OCI-LY1 (cell line): ENCODE measurements around the gene RANGAP1.

ENCODE experiments used
- CTCF ChIP-seq: fragments of 200-600 bp; sonication (generic), shearing (Covaris generic); IDR thresholded peaks from 2 replicates; pipeline ENCODE4 v1.5.1; 2017; ENCODE audit warnings: mild to moderate bottlenecking, antibody characterized with exemption, low read length, moderate library complexity, mixed read lengths
- EZH2 ChIP-seq: fragments of 200-600 bp; sonication (generic), shearing (Covaris generic); IDR thresholded peaks from 2 replicates; pipeline ENCODE4 v1.8.0; 2017; ENCODE audit warnings: borderline replicate concordance, mixed run types, mild to moderate bottlenecking, antibody characterized with exemption, low read length, moderate library complexity, mixed read lengths

- TF ChIP-seq CTCF (no peak), EZH2 (no peak)
Measured at GRCh38 chr22:41289671-41290070, 3.7 kb upstream of the RANGAP1 start.
